HG02642 (cell line): ENCODE results near the gene SFTPB.
"Not testable (repeated sequence)": the region's sequence is repeated elsewhere in the genome, so short reads cannot be mapped to it uniquely, and the experiment has no call there.

Experiments used
- ATAC-seq: cut with Tn5 transposase; IDR thresholded peaks from one replicate; pipeline ENCODE4 v1.9.1; 2021; ENCODE audit warnings: mild to moderate bottlenecking; ENCODE audit not compliant: unreplicated experiment, poor library complexity

SFTPB gene

GRCh38 chr2:85668009-85668856 lies at the start of gene SFTPB:
SFTPB (minus strand) TSS chr2:85668199; CDS start chr2:85668183, 16 bp downstream.
- no peak for ATAC-seq

- ATAC-seq = no peak
Observed at GRCh38 chr2:85717308-85718008, 49.5 kb upstream of the SFTPB start.

DNA sequence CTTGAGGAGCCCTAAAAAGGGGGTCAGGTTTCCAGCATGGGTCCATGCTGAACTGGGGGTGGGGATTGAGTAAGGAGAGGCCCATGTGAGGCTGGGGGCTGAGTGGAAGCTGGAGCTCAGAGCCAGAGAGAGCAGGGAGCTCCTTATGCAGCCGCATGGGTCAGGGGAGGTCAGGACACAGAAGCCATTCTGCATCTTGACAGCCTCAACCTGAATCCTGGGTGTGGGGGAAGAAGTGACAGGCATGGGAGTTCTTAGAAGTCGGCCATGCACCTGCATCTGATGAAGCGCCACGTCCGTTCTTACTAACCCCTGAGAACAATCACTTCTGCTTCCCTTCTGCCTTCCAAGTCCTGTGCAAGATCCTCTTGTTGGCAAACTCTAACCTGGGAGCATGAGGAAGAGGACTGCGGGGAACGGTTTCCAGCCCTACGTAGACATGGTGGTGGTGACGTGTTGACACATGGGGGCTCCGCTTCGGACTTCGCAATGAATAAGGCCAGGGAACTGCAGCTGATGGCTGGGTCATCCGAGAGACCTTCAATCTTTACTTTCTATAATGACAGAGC lies 48.4 kb upstream of the SFTPB start:
- ATAC-seq = no peak

DNA sequence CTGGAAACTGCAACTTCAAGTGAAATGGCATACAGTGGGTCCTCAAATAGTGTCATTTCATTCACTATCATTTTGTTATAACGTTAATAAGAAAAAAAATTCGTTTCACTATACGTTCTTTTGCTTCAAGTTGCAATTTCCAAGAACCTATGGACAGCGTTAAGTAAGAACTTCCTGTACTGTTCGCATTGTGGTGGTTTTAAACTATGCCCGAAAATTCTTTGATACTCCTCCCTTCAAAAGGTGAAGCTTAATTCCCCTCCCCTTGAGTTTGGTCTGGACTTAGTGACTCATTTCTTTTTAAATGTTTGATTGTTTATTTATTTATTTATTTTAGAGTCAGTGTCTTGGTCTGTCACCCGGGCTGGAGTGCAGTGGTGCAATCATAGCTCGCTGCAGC lies 46.8 kb upstream of the SFTPB start:
- no peak for ATAC-seq

DNA sequence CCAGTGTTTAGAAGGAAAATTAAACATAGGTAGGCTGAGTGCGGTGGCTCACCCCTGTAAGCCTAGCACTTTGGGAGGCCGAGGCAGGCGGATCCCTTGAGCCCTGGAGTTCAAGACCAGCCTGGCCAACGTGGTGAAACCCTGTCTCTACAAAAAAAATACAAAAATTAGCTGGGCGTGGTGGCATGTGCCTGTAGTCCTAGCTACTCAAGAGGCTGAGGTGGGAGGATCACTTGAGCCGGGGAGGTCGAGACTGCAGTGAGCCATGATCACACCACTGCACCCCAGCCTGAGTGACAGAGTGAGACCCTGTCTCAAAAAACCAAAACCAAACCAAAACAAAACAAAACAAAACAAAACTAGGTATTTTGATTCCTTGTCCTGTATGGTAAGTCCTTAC lies 46.4 kb upstream of the SFTPB start:
- ATAC-seq = not testable (repeated sequence)

- no peak for ATAC-seq
Observed at GRCh38 chr2:85713836-85714235, 45.8 kb upstream of the SFTPB start.

GRCh38 chr2:85712849-85713612 lies 45.0 kb upstream of the SFTPB start:
- no peak for ATAC-seq

DNA sequence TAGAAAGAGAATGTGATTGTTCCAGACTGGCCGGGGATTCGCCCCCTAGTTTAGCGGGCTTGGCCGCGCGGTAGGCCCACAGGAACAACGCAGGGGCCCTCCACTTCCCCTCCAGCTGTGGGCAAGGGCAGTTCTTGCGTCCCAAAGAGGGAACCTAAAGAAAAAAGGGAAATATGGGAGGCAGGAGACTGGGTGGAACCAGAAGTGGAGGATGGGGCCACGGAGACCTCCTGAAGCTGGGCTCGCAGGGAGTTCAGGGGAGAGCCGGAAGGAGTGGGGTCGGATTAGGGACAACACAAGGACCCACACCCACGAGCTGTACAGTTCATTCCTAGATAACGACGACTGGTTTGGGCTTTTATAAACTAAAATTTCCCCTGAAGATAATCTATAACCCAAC lies 44.3 kb upstream of the SFTPB start:
- ATAC-seq = no peak

- no peak for ATAC-seq
Observed at GRCh38 chr2:85711578-85712060, 43.6 kb upstream of the SFTPB start.

GRCh38 chr2:85710687-85711577 lies 42.9 kb upstream of the SFTPB start:
- ATAC-seq = no peak

GRCh38 chr2:85709401-85709811 lies 41.4 kb upstream of the SFTPB start:
- no peak for ATAC-seq

DNA sequence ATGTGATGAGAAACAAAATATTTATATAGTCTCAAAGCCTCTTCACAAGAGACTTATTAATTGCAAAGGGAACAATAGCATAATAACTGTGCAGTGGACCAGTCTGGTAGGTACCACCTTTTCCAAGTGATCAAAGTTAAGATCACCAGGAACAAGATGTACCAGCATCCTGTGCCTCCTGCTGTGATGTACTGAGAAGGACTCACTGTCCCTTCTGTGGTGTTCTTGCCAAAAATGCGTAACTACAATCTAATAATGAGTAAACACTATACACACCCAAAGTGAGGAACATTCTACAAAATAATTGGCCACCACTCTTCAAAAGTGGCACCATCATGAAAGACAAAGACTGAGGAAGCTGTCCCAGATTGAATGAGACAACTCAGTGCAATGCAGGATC lies 40.6 kb upstream of the SFTPB start:
- ATAC-seq = no peak

DNA sequence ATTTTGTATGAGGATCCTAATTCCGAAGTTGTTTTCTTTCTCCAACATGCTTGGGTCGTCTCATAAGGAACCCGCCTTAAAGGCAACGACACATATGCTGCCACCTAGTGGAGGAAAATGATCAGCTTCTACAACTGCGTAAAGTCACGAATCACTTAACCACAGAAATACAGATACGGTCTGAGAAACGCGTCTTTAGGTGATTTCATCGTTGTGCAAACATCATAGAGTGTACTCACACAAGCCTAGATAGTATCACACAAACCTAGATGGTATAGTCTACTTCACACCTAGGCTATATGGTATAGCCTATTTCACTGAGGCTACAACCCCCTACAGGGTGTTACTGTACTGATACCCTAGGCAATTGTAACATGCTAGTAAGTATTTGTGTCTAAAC lies 39.3 kb upstream of the SFTPB start:
- ATAC-seq = peak; percentile 59

DNA sequence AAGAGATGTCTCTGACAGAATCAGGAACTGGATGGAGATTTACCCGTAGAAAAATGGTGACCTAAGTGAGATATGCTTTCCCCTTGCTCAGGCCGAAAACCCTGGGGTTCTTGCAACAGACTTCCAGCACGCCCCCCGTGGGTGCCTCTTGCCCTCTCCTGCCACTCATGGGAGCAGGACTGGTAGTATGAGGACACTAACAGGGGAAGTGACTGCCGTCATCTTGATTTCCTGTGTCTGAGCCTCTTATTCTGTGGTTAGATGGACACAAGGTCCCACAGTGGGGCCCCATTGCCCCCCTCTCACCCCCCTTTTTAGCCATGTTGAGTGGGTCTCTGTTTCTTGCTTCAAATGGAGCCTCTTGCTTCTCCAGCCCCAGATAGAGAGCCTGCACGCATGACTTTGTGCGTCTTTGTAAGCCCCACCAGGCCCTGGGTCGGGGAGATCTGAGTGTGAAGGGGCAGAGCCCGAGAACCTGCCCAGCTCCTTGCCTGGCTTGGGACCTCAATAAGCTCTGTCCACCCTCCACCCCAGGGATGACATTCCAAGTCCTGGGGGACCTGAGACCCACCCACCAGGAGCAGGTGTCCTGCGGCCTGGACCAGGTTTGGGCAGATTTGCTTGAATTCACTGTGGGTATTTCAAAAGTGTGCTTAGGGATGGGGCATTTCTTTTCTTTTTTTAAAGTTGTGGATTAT lies 38.7 kb upstream of the SFTPB start:
- no peak for ATAC-seq

DNA sequence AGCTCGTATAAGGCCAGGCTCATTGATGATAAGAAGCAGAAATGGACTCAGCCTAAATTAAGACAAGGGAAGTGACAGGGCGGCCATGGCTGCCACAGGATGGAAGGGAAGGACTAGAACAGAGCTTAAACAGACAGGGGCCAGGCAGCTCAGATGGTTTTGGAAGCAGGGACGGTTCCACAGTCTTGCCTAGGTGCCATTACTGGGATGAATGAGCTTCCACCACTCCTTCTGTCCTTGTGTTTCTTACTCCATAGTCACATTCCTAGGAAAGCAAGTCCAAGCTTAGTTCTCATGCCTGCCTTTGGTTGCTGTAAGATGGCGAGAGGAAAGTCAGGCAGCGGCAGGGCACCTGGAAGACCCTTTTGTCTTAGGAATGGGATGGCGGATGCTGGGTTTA lies 38.1 kb upstream of the SFTPB start:
- no peak for ATAC-seq

DNA sequence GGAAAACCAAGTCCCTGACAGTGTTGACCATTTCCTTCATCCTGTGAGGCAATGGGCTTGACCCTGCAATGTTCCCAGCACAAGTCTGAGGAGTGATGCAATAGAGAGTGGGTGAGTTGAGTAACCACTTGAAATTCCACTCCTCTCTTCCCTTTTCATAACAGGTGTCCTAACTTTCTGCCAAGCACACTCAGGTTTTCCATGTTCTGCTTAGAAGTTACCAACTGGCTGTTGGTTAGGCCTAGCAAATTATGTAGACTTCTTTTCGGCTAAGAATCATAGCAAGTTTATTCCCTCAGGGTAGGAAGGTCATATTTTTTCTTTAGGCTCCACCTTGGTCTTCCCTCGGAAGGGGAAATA lies 37.7 kb upstream of the SFTPB start:
- ATAC-seq = no peak

GRCh38 chr2:85704800-85705679 lies 37.0 kb upstream of the SFTPB start:
- peak; percentile 64 for ATAC-seq

DNA sequence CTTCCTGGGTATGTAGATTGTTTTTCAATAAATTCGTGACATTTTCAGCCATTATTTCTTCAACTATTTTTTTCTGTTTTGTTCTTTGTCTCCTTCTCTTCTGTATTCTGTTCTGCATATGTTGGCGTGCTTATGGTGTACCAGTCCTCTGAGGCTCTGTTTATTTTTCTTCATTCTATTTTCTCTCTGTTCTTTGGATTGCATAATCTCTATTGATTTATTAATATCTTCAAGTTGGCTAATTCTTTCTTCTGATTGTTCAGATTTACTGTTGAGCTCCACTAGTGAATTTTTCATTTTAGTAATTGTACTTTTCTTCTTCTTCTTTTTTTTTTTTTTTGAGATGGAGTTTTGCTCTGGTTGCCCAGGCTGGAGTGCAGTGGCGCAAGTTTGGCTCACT lies 36.0 kb upstream of the SFTPB start:
- ATAC-seq = no peak
